GM23248 (cell line): ENCODE data around the gene UST. TPM values are rescaled to one million over a fixed set of nuclear protein-coding genes. Genes with fewer than 3 reads are reported as not detected.

ENCODE experiments used
- DNase-seq: peaks from one replicate; pipeline ENCODE4 v3.0.0-alpha.2; 2015
- H2AFZ ChIP-seq: fragments of 200-600 bp; sonication (generic); 2 replicates; pipeline ENCODE4 v1.6.1; 2016; ENCODE audit warnings: antibody characterized with exemption
- H3F3A ChIP-seq: fragments of 200-600 bp; sonication (generic); 2 replicates; pipeline ENCODE4 v1.6.1; 2016; ENCODE audit warnings: mild to moderate bottlenecking, antibody characterized with exemption, mixed run types; ENCODE audit not compliant: insufficient read depth
- H3K27ac ChIP-seq: fragments of 200-600 bp; sonication (generic); 2 replicates; pipeline ENCODE4 v1.5.1; 2016; ENCODE audit warnings: mild to moderate bottlenecking
- H3K27me3 ChIP-seq: fragments of 200-600 bp; sonication (generic); replicated peaks from 2 replicates; pipeline ENCODE4 v1.6.1; 2016; ENCODE audit warnings: mild to moderate bottlenecking; ENCODE audit not compliant: insufficient read depth
- H3K36me3 ChIP-seq: fragments of 200-600 bp; sonication (generic); 2 replicates; pipeline ENCODE4 v1.6.1; 2016; ENCODE audit warnings: low read depth, mild to moderate bottlenecking
- H3K4me1 ChIP-seq: fragments of 200-600 bp; sonication (generic); 2 replicates; pipeline ENCODE4 v1.6.1; 2016; ENCODE audit warnings: mild to moderate bottlenecking; ENCODE audit not compliant: insufficient read depth
- H3K4me2 ChIP-seq: fragments of 200-600 bp; sonication (generic); one replicate; pipeline ENCODE4 v1.6.1; 2016; ENCODE audit warnings: mild to moderate bottlenecking; ENCODE audit not compliant: unreplicated experiment
- H3K4me3 ChIP-seq: fragments of 200-600 bp; sonication (generic); 2 replicates; pipeline ENCODE4 v1.5.1; 2016; ENCODE audit warnings: mild to moderate bottlenecking
- H3K79me2 ChIP-seq: fragments of 200-600 bp; sonication (generic); 2 replicates; pipeline ENCODE4 v1.6.1; 2016; ENCODE audit warnings: mild to moderate bottlenecking; ENCODE audit not compliant: insufficient read depth
- H3K9ac ChIP-seq: fragments of 200-600 bp; sonication (generic); 2 replicates; pipeline ENCODE4 v1.6.1; 2016; ENCODE audit warnings: mild to moderate bottlenecking
- H3K9me2 ChIP-seq: fragments of 200-600 bp; sonication (generic); 2 replicates; pipeline ENCODE4 v1.6.1; 2016; ENCODE audit warnings: mixed run types, mild to moderate bottlenecking, moderate library complexity; ENCODE audit not compliant: insufficient read depth
- H3K9me3 ChIP-seq: fragments of 200-600 bp; sonication (generic); one replicate; pipeline ENCODE4 v1.6.1; 2017; ENCODE audit warnings: low read depth
- H4K20me1 ChIP-seq: fragments of 200-600 bp; sonication (generic); 2 replicates; pipeline ENCODE4 v1.6.0; 2016; ENCODE audit not compliant: insufficient read depth
- EZH2 ChIP-seq: fragments of 200-600 bp; sonication (generic); IDR thresholded peaks from 2 replicates; pipeline ENCODE4 v1.6.1; 2018; ENCODE audit warnings: antibody characterized with exemption, mild to moderate bottlenecking; ENCODE audit not compliant: insufficient read depth, poor library complexity, severe bottlenecking
- EZH2phosphoT487 ChIP-seq: fragments of 200-600 bp; sonication (generic); IDR thresholded peaks from 2 replicates; pipeline ENCODE4 v1.6.1; 2018; ENCODE audit warnings: antibody characterized with exemption, moderate library complexity, mild to moderate bottlenecking, low read depth; ENCODE audit not compliant: insufficient read depth
- WGBS, 2 experiments: methylation state at CpG; one replicate each; pipeline ENCODE4 v1.1.6; 2015 to 2017; ENCODE audit warnings: low lambda C conversion rate in 2 of 2, low coverage in 1 of 2; ENCODE audit errors: missing lambda C conversion rate in 2 of 2; 5-methylcytosine and 5-hydroxymethylcytosine counted together
- in situ Hi-C: fragments of 300-500 bp; cut with MboI; formaldehyde crosslinking; loops from 2 replicates; pipeline ENCODE4 v1.15.0; 2020
- polyA plus RNA-seq: library from polyadenylated mRNA; unstranded; fragments of >200 nt; fragmentation: Nextera tagmentation; extraction: Ambion mirVana; gene quantifications from 2 replicates; pipeline ENCODE4 v1.2.1, GENCODE V29; 2016
- total RNA-seq: library from RNA; depleted of rRNA; stranded (reverse); fragments of >200 nt; shearing (Covaris generic); gene quantifications from 2 replicates; pipeline ENCODE4 v1.2.3, GENCODE V29; 2014

The UST gene
- total and polyA plus RNA-seq, 2 experiments from 2014 or later = 10.1 to 23.3 TPM

GRCh38 chr6:149053848-149054558, 307.2 kb downstream of the UST start:
- H4K20me1 ChIP-seq = no peaks in the 10 kb centered on the region
- in situ Hi-C loops = no loop called here
- 94 to 96% methylated on average over 4 of the region's 4 CpGs for WGBS, 2 experiments

GRCh38 chr6:149054559-149055194, 307.8 kb downstream of the UST start:
- in situ Hi-C loops = no loop called here
- whole genome bisulfite sequencing, 2 experiments = 83 to 85% methylated on average over 8 of the region's 8 CpGs

More at GRCh38 chr6:149053848-149054558, 307.2 kb downstream of the UST start:
- H3K27me3 ChIP-seq = no peaks in the 10 kb centered on the region
- no peaks in the 10 kb centered on the region for H3K9me2 ChIP-seq
- no peaks in the 10 kb centered on the region for H3F3A ChIP-seq
- H3K4me2 ChIP-seq = no peak overlapping the region
- no peaks in the 10 kb centered on the region for H3K9me3 ChIP-seq
- H3K4me1 ChIP-seq = peaks cover 10% of the 10 kb centered on the region
- H3K27ac ChIP-seq = no peak overlapping the region
- DNase-seq = no peak
- no peak overlapping the region for H3K4me3 ChIP-seq
- no peak for TF ChIP-seq EZH2
- TF ChIP-seq EZH2phosphoT487 = no peak
- H3K36me3 ChIP-seq = no peaks in the 10 kb centered on the region
- H3K79me2 ChIP-seq = no peaks in the 10 kb centered on the region
- H3K9ac ChIP-seq = no peak overlapping the region
- no peak overlapping the region for H2AFZ ChIP-seq

GRCh38 chr6:149055195-149055899, 308.5 kb downstream of the UST start:
- Histone ChIP-seq H4K20me1 (no peaks in the 10 kb centered on the region), H2AFZ (no peak overlapping the region), H3K4me3 (no peak overlapping the region), H3K79me2 (no peaks in the 10 kb centered on the region), H3K9me2 (no peaks in the 10 kb centered on the region), H3K9ac (no peak overlapping the region), H3K4me2 (no peak overlapping the region), H3K4me1 (no peaks in the 10 kb centered on the region), H3F3A (no peaks in the 10 kb centered on the region), H3K36me3 (no peaks in the 10 kb centered on the region), H3K27me3 (no peaks in the 10 kb centered on the region), H3K27ac (no peak overlapping the region), H3K9me3 (no peaks in the 10 kb centered on the region)
- WGBS, 2 experiments = 79 to 82% methylated on average over 5 of the region's 5 CpGs
- in situ Hi-C loops = no loop called here
- no peak for TF ChIP-seq EZH2phosphoT487
- no peak for TF ChIP-seq EZH2
- DNase-seq = no peak

More at GRCh38 chr6:149054559-149055194, 307.8 kb downstream of the UST start:
- H3K9me2 ChIP-seq = no peaks in the 10 kb centered on the region
- no peaks in the 10 kb centered on the region for H3K79me2 ChIP-seq
- H3K4me2 ChIP-seq = no peak overlapping the region
- no peak overlapping the region for H2AFZ ChIP-seq
- H3K4me3 ChIP-seq = no peak overlapping the region
- H3K4me1 ChIP-seq = peaks cover 3% of the 10 kb centered on the region; the same call in 1 of the 2 replicates
- TF ChIP-seq EZH2phosphoT487 (no peak), EZH2 (no peak)
- no peaks in the 10 kb centered on the region for H3K9me3 ChIP-seq
- no peak overlapping the region for H3K27ac ChIP-seq
- H3F3A ChIP-seq = no peaks in the 10 kb centered on the region
- no peaks in the 10 kb centered on the region for H3K36me3 ChIP-seq
- no peak for DNase-seq
- H4K20me1 ChIP-seq = no peaks in the 10 kb centered on the region
- no peak overlapping the region for H3K9ac ChIP-seq
- no peaks in the 10 kb centered on the region for H3K27me3 ChIP-seq

DNA sequence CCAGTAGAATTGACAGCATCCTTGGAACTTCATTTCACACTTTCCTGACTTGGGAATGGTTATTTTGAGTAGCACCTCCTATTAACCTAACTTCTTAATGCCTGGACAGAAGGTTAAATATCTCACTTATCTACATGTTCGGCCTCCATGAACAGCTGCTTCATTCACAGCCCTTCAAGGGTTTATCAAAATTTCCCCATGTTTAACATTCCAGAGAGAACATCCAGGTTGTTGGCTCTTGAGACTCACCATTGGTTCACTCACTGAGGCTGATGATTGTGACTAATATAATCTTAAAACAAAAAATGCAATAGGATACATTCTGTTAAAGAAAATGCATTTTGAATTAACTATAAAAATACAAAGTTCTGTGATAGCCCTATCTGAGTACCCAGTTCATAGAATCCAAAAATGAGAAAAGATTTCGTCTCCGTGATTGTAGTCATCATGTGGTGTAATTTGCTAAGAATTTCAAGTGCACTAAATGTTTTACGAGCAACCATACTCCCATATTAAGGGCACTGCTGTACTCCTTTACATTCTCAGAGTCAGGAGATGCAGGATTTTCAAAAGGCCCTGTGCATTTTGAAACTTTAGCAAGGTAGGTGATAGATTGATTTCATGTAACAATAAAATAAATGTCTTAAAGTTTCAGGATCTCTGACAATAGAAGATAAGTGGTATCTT, 310.1 kb downstream of the UST start:
- in situ Hi-C loops = no loop called here
- no peak for DNase-seq

More for the DNA sequence above, 310.1 kb downstream of the UST start:
- Histone ChIP-seq H3K27ac (no peak overlapping the region), H3K9ac (no peak overlapping the region), H3K9me3 (no peaks in the 10 kb centered on the region), H3K27me3 (no peaks in the 10 kb centered on the region), H2AFZ (no peak overlapping the region), H3K4me1 (no peaks in the 10 kb centered on the region), H4K20me1 (no peaks in the 10 kb centered on the region), H3K79me2 (no peaks in the 10 kb centered on the region), H3K9me2 (no peaks in the 10 kb centered on the region), H3F3A (no peaks in the 10 kb centered on the region), H3K4me3 (no peak overlapping the region), H3K36me3 (no peaks in the 10 kb centered on the region), H3K4me2 (no peak overlapping the region)
- TF ChIP-seq EZH2phosphoT487 = no peak
- no peak for TF ChIP-seq EZH2
- WGBS, 2 experiments = 97 to 99% methylated on average over 4 of the region's 4 CpGs
